GM19043 (cell line): Measurements from ENCODE around the gene OAT.
A peak's percentile ranks its signal among the peaks of the same experiment; 100 is the strongest.

Experiments
- ATAC-seq: cut with Tn5 transposase; IDR thresholded peaks from one replicate; pipeline ENCODE4 v1.9.1; 2021; ENCODE audit warnings: low read depth; ENCODE audit not compliant: unreplicated experiment

OAT gene

DNA sequence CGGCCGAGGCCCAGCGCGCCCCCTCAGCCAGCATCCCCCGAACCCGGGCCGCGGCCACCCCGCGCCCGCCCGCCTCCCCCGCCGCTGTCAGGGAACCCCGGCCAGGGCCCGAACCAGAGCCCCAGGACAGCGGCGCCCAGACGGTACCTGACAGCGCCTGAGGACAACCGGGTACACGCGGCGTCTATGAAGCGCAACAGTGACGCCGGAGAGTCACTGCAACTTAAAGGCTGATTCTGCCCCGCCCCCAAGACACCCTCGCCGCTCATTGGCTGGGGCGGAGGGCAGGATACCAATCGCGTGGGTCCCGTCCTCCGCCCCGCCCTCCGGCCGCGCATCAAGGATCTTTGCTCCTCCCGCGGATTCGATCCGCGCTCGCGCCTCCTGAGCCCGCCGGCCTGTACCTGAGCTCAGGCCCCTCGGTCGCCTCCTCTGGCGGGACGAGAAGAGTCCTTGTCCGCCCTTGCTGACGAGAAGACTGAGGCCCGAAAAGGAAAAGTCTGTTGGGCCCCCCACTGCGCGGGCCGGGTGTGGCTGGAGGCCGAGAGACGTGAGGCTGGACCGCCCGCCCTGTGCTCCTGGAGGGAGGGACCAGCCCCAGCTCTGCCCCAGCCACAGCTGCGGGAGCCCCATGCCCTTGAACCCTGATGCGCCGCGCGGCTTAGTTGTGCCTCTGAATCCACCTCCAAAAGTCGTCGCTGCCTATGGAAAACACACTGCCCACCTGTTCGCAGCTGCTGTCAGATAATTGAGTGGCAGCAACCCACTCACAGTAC lies at the start of gene OAT:
Gene OAT (minus strand): TSS at position 198 of the 776 bp plus-strand sequence. CDS start 6,752 bp downstream, outside the sequence.
- ATAC-seq: peak; percentile 97

DNA sequence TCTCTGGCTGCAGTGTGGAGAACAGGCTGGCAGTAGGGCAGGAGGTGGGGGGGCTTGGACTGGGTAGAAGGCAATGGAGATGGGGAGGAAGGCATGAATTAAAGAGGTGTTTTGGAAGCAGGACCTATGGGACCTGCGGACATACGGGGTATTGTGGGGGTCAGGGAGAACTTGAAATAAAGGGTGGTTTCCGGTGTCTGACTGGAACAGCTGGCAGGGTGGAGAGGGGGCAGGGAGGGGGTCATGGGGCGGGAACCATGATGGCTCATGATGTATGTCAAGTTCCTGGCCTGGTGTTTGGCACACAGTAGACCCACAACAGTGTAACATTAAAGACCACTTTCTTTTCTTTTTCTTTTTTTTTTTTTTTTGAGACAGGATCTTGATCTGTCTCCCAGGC lies 48.4 kb upstream of the OAT start:
- ATAC-seq: no peak

DNA sequence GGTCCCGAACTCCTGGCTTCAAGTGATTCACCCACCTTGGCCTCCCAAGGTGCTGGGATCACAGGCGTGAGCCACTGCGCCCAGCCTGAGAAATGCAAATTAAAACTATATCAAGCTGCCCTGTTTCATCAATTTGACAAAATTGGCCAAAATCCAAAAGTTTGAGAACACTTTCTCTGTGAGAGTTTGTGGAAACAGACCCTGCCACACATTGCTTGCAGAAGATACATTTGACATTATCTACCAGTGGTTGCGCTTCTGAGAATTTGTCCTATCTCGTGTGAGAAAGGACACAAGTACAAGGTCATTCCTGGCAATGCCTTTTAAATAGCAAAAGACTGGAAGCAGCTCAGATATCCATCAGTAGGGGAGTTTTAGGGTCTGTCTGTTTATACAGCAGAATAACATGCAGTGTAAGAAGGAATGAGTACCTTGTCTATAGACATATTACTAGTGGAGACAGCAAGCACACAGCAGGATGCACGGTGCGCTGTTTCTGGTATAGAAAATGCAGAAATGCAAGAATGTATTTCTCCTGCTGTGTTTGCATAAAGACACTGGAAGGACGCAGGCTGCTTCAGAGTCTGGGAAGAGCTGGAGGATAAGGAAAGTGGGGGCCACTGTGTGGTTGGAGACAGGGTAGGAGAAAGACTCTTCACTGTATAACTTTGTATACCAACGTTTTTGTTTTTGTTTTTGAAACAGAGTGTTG lies 47.2 kb upstream of the OAT start:
- ATAC-seq: no peak

- ATAC-seq: peak; percentile 54
These were observed 46.5 kb upstream of the OAT start for GRCh38 chr10:124465003-124465776.

GRCh38 chr10:124464028-124464965 lies 45.6 kb upstream of the OAT start:
- no peak for ATAC-seq

GRCh38 chr10:124462348-124462695 lies 43.6 kb upstream of the OAT start:
- no peak for ATAC-seq

GRCh38 chr10:124461642-124462347 lies 43.1 kb upstream of the OAT start, which contains the start of gene LHPP:
TSS of gene LHPP (plus strand) at chr10:124461823. CDS start at chr10:124461863, 40 bp downstream.
- peak; percentile 92 for ATAC-seq

- ATAC-seq: no peak
These were observed 41.4 kb upstream of the OAT start for GRCh38 chr10:124460144-124460543.

GRCh38 chr10:124459395-124459794 lies 40.7 kb upstream of the OAT start:
- no peak for ATAC-seq

GRCh38 chr10:124458889-124459288 lies 40.2 kb upstream of the OAT start:
- no peak for ATAC-seq

- ATAC-seq: no peak
These were observed 39.8 kb upstream of the OAT start for GRCh38 chr10:124458473-124458872.

- ATAC-seq: no peak
These were observed 36.7 kb upstream of the OAT start for GRCh38 chr10:124455441-124455840.

- no peak for ATAC-seq
These were observed 35.4 kb upstream of the OAT start for GRCh38 chr10:124453960-124454610.

DNA sequence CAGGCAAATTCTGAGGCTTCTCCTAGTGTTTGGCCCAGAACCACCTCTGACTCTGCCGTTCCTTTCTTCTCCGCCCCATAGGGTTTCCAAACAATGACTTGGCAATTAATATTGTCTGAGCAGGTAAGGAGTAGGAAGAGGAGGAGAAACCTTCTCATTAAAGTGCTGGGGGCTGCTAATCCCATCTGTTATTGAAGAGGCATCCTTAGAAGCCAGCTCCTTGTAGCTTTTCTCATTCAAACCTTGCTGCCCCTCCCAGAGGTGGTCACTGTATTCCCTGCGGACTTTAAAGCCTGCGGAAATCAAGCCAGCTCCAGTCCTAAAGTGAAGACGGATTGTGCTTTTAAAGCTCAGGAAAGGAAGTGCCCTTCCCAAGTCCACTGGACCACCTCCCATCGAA lies 32.6 kb upstream of the OAT start:
- no peak for ATAC-seq

- ATAC-seq: no peak
These were observed 32.0 kb upstream of the OAT start for GRCh38 chr10:124450783-124451057.

- no peak for ATAC-seq
These were observed 31.5 kb upstream of the OAT start, which contains the start of gene NKX1-2 for GRCh38 chr10:124450012-124450782. TSS of gene NKX1-2 (minus strand) at chr10:124450035. CDS start at chr10:124449943, 92 bp downstream.

- no peak for ATAC-seq
These were observed 30.7 kb upstream of the OAT start for GRCh38 chr10:124449170-124450011.
